SK-N-SH treated with all-trans-retinoic acid at 6 μM for 48 hours (cell line): ENCODE measurements around the gene CANT1.

Experiments
- ARNTL ChIP-seq: fragments of 450-650 bp; formaldehyde crosslinking; IDR thresholded peaks from 2 replicates; pipeline ENCODE4 v1.5.0; 2020; ENCODE audit warnings: low read depth, mild to moderate bottlenecking, moderate library complexity, borderline replicate concordance
- BACH2 ChIP-seq: fragments of 250-450 bp; sonication (Bioruptor Pico); IDR thresholded peaks from 2 replicates; pipeline ENCODE4 v1.9.0; 2021; ENCODE audit warnings: mild to moderate bottlenecking, borderline replicate concordance
- CREB5 ChIP-seq: fragments of 250-450 bp; sonication (Bioruptor Pico); IDR thresholded peaks from 2 replicates; pipeline ENCODE4 v1.5.1; 2020; ENCODE audit warnings: low read depth, mild to moderate bottlenecking, moderate library complexity
- GLIS3 ChIP-seq: fragments of 250-450 bp; sonication (Bioruptor Pico); IDR thresholded peaks from 2 replicates; pipeline ENCODE4 v1.5.0; 2020; ENCODE audit warnings: mild to moderate bottlenecking, moderate library complexity
- PATZ1 ChIP-seq: fragments of 250-450 bp; sonication (Bioruptor Pico); IDR thresholded peaks from 2 replicates; pipeline ENCODE4 v1.8.0; 2020; ENCODE audit warnings: mild to moderate bottlenecking, moderate library complexity, borderline replicate concordance
- PPARA ChIP-seq: fragments of 250-450 bp; sonication (Bioruptor Pico); IDR thresholded peaks from 2 replicates; pipeline ENCODE4 v1.5.0; 2020; ENCODE audit warnings: mild to moderate bottlenecking, borderline replicate concordance
- TOX ChIP-seq: fragments of 250-450 bp; sonication (Bioruptor Pico); IDR thresholded peaks from 2 replicates; pipeline ENCODE4 v1.8.0; 2021; ENCODE audit warnings: mild to moderate bottlenecking, moderate library complexity, borderline replicate concordance
- ZFP3 ChIP-seq: fragments of 250-450 bp; sonication (Bioruptor Pico); IDR thresholded peaks from 2 replicates; pipeline ENCODE4 v1.5.0; 2020; ENCODE audit warnings: mild to moderate bottlenecking, moderate library complexity

- no peak for TF ChIP-seq ARNTL (CRISPR knock-in tag)
- no peak for TF ChIP-seq CREB5
- no peak for TF ChIP-seq BACH2 (CRISPR knock-in tag)
- TF ChIP-seq PATZ1 (CRISPR knock-in tag) = no peak
- no peak for TF ChIP-seq GLIS3 (CRISPR knock-in tag)
- no peak for TF ChIP-seq PPARA (CRISPR knock-in tag)
- TF ChIP-seq TOX (CRISPR knock-in tag) = no peak
- TF ChIP-seq ZFP3 (CRISPR knock-in tag) = no peak
Observed at GRCh38 chr17:79005063-79005861, 4.3 kb downstream of the CANT1 start.
